GM12878 (cell line): Measurements from ENCODE around the gene FAM234B. TPM values are rescaled to one million over a fixed set of nuclear protein-coding genes. Genes with fewer than 3 reads are reported as not detected.

Experiments
- ATAC-seq: fragments of 200-7000 bp; cut with Tn5 transposase; 3 replicates; pipeline ENCODE4 v1.9.1; 2020; ENCODE audit warnings: mild to moderate bottlenecking, moderate library complexity
- BruUV-seq: library from RNA; stranded (reverse); fragments of 400-500 nt; replicated peaks from 2 replicates; lab custom pipeline; 2021; lab: Mats Ljungman, UMichigan
- CTCF ChIA-PET: fragments of 300-600 bp; sonication (Branson Sonifier 250); formaldehyde crosslinking; extraction: SDS; loops from one replicate; lab custom pipeline; 2021; ENCODE audit warnings: inconsistent platforms; lab: Yijun Ruan, JAX
- POLR2A ChIA-PET: fragments of 350-600 bp; formaldehyde crosslinking; extraction: SDS; loops from one replicate; lab custom pipeline; 2021; ENCODE audit warnings: inconsistent platforms; lab: Charles Lee
- RAD21 ChIA-PET: fragments of 300-600 bp; sonication (Branson Sonifier 250); formaldehyde crosslinking; loops from one replicate; lab custom pipeline; 2023; ENCODE audit warnings: antibody characterized with exemption; ENCODE audit not compliant: unreplicated experiment; lab: Charles Lee
- SMC1A ChIA-PET: fragments of 300-600 bp; sonication (Branson Sonifier 250); formaldehyde crosslinking; loops from one replicate; lab custom pipeline; 2023; ENCODE audit not compliant: unreplicated experiment, uncharacterized antibody; lab: Charles Lee
- DNase-seq: peaks from one replicate; pipeline ENCODE4 v3.0.0-alpha.2; 2011; ENCODE audit warnings: low read depth, low spot score
- FAIRE-seq: peaks from 3 replicates; lab custom pipeline; 2011; peaks lifted over from hg19 to GRCh38; lab: Jason Lieb, UNC
- H2AFZ ChIP-seq: 2 replicates; pipeline ENCODE4 v1.6.0; 2011; ENCODE audit warnings: low read depth, low read length, control low read depth; ENCODE audit not compliant: control insufficient read depth
- H3K27ac ChIP-seq: 2 replicates; pipeline ENCODE4 v1.5.1; 2011; ENCODE audit warnings: control low read depth; ENCODE audit not compliant: control insufficient read depth, insufficient read depth
- H3K27me3 ChIP-seq, 2 experiments: replicated peaks in 1 of 2; 2 replicates each; pipeline versions ENCODE4 v1.6.0 to v1.6.1; 2011; ENCODE audit warnings: low read length in 1 of 2; ENCODE audit not compliant: control insufficient read depth in 2 of 2, insufficient read depth in 2 of 2
- H3K36me3 ChIP-seq, 2 experiments: 2 replicates each; pipeline ENCODE4 v1.5.1; 2011; ENCODE audit warnings: low read length in 1 of 2; ENCODE audit not compliant: control insufficient read depth in 2 of 2, insufficient read depth in 2 of 2
- H3K4me1 ChIP-seq: 2 replicates; pipeline ENCODE4 v1.6.1; 2011; ENCODE audit warnings: mild to moderate bottlenecking, low read length, moderate library complexity, mixed read lengths; ENCODE audit not compliant: control insufficient read depth, insufficient read depth
- H3K4me2 ChIP-seq: 2 replicates; pipeline ENCODE4 v1.6.0; 2011; ENCODE audit warnings: control low read depth; ENCODE audit not compliant: control insufficient read depth, insufficient read depth
- H3K4me3 ChIP-seq: fragments of 200-600 bp; sonication (generic); 2 replicates; pipeline ENCODE4 v1.5.1; 2016
- H3K79me2 ChIP-seq: 2 replicates; pipeline ENCODE4 v1.6.0; 2011; ENCODE audit warnings: low read length; ENCODE audit not compliant: control insufficient read depth, insufficient read depth
- H3K9ac ChIP-seq: 2 replicates; pipeline ENCODE4 v1.8.0; 2011; ENCODE audit warnings: low read length, control low read depth, mixed read lengths; ENCODE audit not compliant: control insufficient read depth, insufficient read depth
- H3K9me3 ChIP-seq: replicated peaks from 3 replicates; pipeline ENCODE4 v1.5.1; 2011; ENCODE audit warnings: mild to moderate bottlenecking, low read length; ENCODE audit not compliant: control insufficient read depth, insufficient read depth
- H4K20me1 ChIP-seq: 2 replicates; pipeline ENCODE4 v1.6.0; 2011; ENCODE audit not compliant: control insufficient read depth, insufficient read depth
- BACH1 ChIP-seq: fragments of 450-650 bp; IDR thresholded peaks from 2 replicates; pipeline ENCODE4 v1.6.1; 2017; ENCODE audit warnings: mild to moderate bottlenecking, borderline replicate concordance
- BMI1 ChIP-seq: fragments of 450-650 bp; IDR thresholded peaks from 2 replicates; pipeline ENCODE4 v1.6.1; 2016; ENCODE audit warnings: mild to moderate bottlenecking, moderate library complexity, borderline replicate concordance
- CREB1 ChIP-seq: IDR thresholded peaks from 2 replicates; pipeline ENCODE4 v1.6.1; 2012; ENCODE audit warnings: low read depth, mild to moderate bottlenecking, inconsistent platforms
- DPF2 ChIP-seq: fragments of 450-650 bp; IDR thresholded peaks from 2 replicates; pipeline ENCODE4 v1.6.1; 2017; ENCODE audit warnings: mild to moderate bottlenecking
- IKZF2 ChIP-seq, 2 experiments: fragments of 450-650 bp; IDR thresholded peaks; 2 replicates each; pipeline ENCODE4 v1.6.1; 2017; ENCODE audit warnings: mild to moderate bottlenecking in 2 of 2, moderate library complexity in 2 of 2
- KAT2A ChIP-seq: conservative IDR thresholded peaks from 2 replicates; pipeline ENCODE4 v1.6.1; 2011; ENCODE audit warnings: low read depth, low read length; ENCODE audit not compliant: control insufficient read depth
- LARP7 ChIP-seq: fragments of 450-650 bp; IDR thresholded peaks from 2 replicates; pipeline ENCODE4 v1.6.1; 2017; ENCODE audit warnings: mild to moderate bottlenecking
- NR2F1 ChIP-seq: fragments of 450-650 bp; conservative IDR thresholded peaks from 2 replicates; pipeline ENCODE4 v1.6.1; 2017; ENCODE audit warnings: mild to moderate bottlenecking
- POLR2A ChIP-seq: IDR thresholded peaks from 2 replicates; pipeline ENCODE4 v1.6.1; 2011; ENCODE audit warnings: low read depth, mild to moderate bottlenecking, low read length
- POU2F2 ChIP-seq: IDR thresholded peaks from 3 replicates; pipeline ENCODE4 v1.6.1; 2011; ENCODE audit warnings: low read depth, mild to moderate bottlenecking, low read length, borderline replicate concordance
- RCOR1 ChIP-seq: conservative IDR thresholded peaks from 2 replicates; pipeline ENCODE4 v1.6.1; 2012; ENCODE audit warnings: low read depth, low read length, improper control_type of control experiment
- ZBTB11 ChIP-seq: fragments of 450-650 bp; formaldehyde crosslinking; IDR thresholded peaks from 2 replicates; pipeline ENCODE4 v1.5.0; 2022; ENCODE audit warnings: mild to moderate bottlenecking, missing genetic modification characterization
- ZBTB4 ChIP-seq: fragments of 450-650 bp; formaldehyde crosslinking; IDR thresholded peaks from 2 replicates; pipeline ENCODE4 v1.4.0; 2022; ENCODE audit warnings: mild to moderate bottlenecking, moderate library complexity
- ZNF687 ChIP-seq: fragments of 450-650 bp; IDR thresholded peaks from 2 replicates; pipeline ENCODE4 v1.6.1; 2017; ENCODE audit warnings: mild to moderate bottlenecking, moderate library complexity
- WGBS: methylation state at CpG from one replicate; pipeline ENCODE4 v1.1.6; 2016; ENCODE audit warnings: low lambda C conversion rate; ENCODE audit not compliant: insufficient replicate concordance, insufficient coverage; ENCODE audit errors: missing lambda C conversion rate; 5-methylcytosine and 5-hydroxymethylcytosine counted together
- in situ Hi-C: fragments of 300-500 bp; cut with MboI; formaldehyde crosslinking; loops from 9 replicates; pipeline ENCODE4 v1.14.3; 2018; ENCODE audit warnings: mixed read lengths
- intact Hi-C: fragments of 100-400 bp; cut with micrococcal nuclease; formaldehyde crosslinking; loops from one replicate; pipeline ENCODE4 v1.14.2; 2022; ENCODE audit not compliant: unreplicated experiment
- polyA plus RNA-seq, 11 experiments: library from polyadenylated mRNA; depleted of rRNA in 4 of 11; unstranded in 6 of 11; stranded (reverse) in 5 of 11; fragments of >200 nt; fragmentation: Nextera tagmentation in 4 of 11; fragmentation: Illumina TruSeq in 1 of 11; extraction: Ambion mirVana in 4 of 11; extraction: Trizol in 1 of 11; gene quantifications; 1 replicate in 1 of 11; 2 replicates in 10 of 11; pipeline versions ENCODE4 v1.2.1 to v1.2.3, GENCODE V29; 2011 to 2016; ENCODE audit warnings: inconsistent platforms in 2 of 11, missing spikeins in 2 of 11, low read depth in 1 of 11
- total RNA-seq, 4 experiments: library from RNA; depleted of rRNA in 3 of 4; stranded (reverse); fragments of >200 nt in 3 of 4; fragmentation: Illumina TruSeq in 1 of 4; extraction: Trizol in 1 of 4; gene quantifications; 2 replicates each; pipeline versions ENCODE4 v1.2.1 to v1.2.3, GENCODE V29; 2013 to 2021

Gene FAM234B
- total and polyA plus RNA-seq, 10 of the 15 experiments (the other 5 are each of a cell fraction or from before 2014, with no cell fraction given) = 0.09 to 2.8 (median 0.18) TPM

GRCh38 chr12:13041224-13041623 is 3.0 kb upstream of the FAM234B start:
- BruUV-seq = no TSS peak
- no peak overlapping the region for H3K27ac ChIP-seq
- ChIA-PET RAD21 (no interaction called here), CTCF (no interaction called here), POLR2A (no interaction called here), SMC1A (no interaction called here)
- no peaks in the 10 kb centered on the region for H4K20me1 ChIP-seq
- ATAC-seq (no peak), FAIRE-seq (no peak), DNase-seq (no peak)
- H3K9me3 ChIP-seq = no peaks in the 10 kb centered on the region
- H3K4me1 ChIP-seq = no peaks in the 10 kb centered on the region
- intact Hi-C loops = no loop called here
- no peak overlapping the region for H3K4me2 ChIP-seq
- H3K79me2 ChIP-seq = no peaks in the 10 kb centered on the region
- H3K36me3 ChIP-seq = no peaks in the 10 kb centered on the region
- H3K4me3 ChIP-seq = no peak overlapping the region
- in situ Hi-C loops = no loop called here
- H3K9ac ChIP-seq = no peak overlapping the region
- no peak overlapping the region for H2AFZ ChIP-seq
- H3K27me3 ChIP-seq = peaks cover 0 to 8% of the 10 kb centered on the region in 2 experiments; a peak in 2 of 4 replicates
- 83% methylated on average over 2 of the region's 2 CpGs for WGBS
- TF ChIP-seq IKZF2 (IDR thresholded peaks at IDR 0.05) (no peak), NR2F1 (no peak), BMI1 (no peak), ZBTB4 (no peak), LARP7 (no peak), KAT2A (no peak), POU2F2 (no peak), CREB1 (no peak), ZNF687 (no peak), BACH1 (no peak), POLR2A (no peak), DPF2 (no peak), RCOR1 (no peak), ZBTB11 (no peak)
